Measurements from ENCODE around the gene CUEDC1. TPM values are rescaled to one million over a fixed set of nuclear protein-coding genes. Genes with fewer than 3 reads are reported as not detected.

Gene CUEDC1
- total and polyA plus RNA-seq, 2 of the 13 experiments (the other 11 are each of a cell fraction or from before 2014, with no cell fraction given), result 7.4 to 12.9 TPM

- TF ChIP-seq HOXA9 (CRISPR knock-in tag; IDR thresholded peaks at IDR 0.05; ENCODE audit: borderline replicate concordance), result 0 out of 2 replicates have a peak, but pooled peaks have one; percentile 13
- no peak for TF ChIP-seq HNRNPLL (IDR thresholded peaks at IDR 0.05; ENCODE audit: low read depth, low read length, poor library complexity, severe bottlenecking)
- TF ChIP-seq, protein P1, sequence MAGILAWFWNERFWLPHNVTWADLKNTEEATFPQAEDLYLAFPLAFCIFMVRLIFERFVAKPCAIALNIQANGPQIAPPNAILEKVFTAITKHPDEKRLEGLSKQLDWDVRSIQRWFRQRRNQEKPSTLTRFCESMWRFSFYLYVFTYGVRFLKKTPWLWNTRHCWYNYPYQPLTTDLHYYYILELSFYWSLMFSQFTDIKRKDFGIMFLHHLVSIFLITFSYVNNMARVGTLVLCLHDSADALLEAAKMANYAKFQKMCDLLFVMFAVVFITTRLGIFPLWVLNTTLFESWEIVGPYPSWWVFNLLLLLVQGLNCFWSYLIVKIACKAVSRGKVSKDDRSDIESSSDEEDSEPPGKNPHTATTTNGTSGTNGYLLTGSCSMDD (CRISPR knock-in tag; IDR thresholded peaks at IDR 0.05), result no peak
- TF ChIP-seq HMG20A (CRISPR knock-in tag; IDR thresholded peaks at IDR 0.05; ENCODE audit: borderline replicate concordance), result peak; percentile 64; the same call in 1 of the 2 replicates
- TF ChIP-seq SMARCC2 (IDR thresholded peaks at IDR 0.05), result no peak
- peak; percentile 68; the same call in 1 of the 2 replicates for TF ChIP-seq ZMAT3 (CRISPR knock-in tag; conservative IDR thresholded peaks at IDR 0.05)
- TF ChIP-seq ZNF225 (CRISPR knock-in tag; IDR thresholded peaks at IDR 0.05), result no peak
- TF ChIP-seq ZNF224 (CRISPR knock-in tag; IDR thresholded peaks at IDR 0.05), result 0 out of 2 replicates have a peak, but pooled peaks have one; percentile 23
- TF ChIP-seq, protein P2, sequence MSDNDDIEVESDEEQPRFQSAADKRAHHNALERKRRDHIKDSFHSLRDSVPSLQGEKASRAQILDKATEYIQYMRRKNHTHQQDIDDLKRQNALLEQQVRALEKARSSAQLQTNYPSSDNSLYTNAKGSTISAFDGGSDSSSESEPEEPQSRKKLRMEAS (IDR thresholded peaks at IDR 0.05), result peak; percentile 92
- no peak for TF ChIP-seq RARG (CRISPR knock-in tag; IDR thresholded peaks at IDR 0.05; ENCODE audit: low read depth)
- no peak for TF ChIP-seq ZNF24 (IDR thresholded peaks at IDR 0.05)
- TF ChIP-seq DPF2 (CRISPR knock-in tag; IDR thresholded peaks at IDR 0.05; ENCODE audit: borderline replicate concordance, low read depth), result peak; percentile 45; the same call in 1 of the 2 replicates
- TF ChIP-seq, protein P3, sequence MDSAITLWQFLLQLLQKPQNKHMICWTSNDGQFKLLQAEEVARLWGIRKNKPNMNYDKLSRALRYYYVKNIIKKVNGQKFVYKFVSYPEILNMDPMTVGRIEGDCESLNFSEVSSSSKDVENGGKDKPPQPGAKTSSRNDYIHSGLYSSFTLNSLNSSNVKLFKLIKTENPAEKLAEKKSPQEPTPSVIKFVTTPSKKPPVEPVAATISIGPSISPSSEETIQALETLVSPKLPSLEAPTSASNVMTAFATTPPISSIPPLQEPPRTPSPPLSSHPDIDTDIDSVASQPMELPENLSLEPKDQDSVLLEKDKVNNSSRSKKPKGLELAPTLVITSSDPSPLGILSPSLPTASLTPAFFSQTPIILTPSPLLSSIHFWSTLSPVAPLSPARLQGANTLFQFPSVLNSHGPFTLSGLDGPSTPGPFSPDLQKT (CRISPR knock-in tag; IDR thresholded peaks at IDR 0.05; ENCODE audit: borderline replicate concordance), result no peak
- no peak for TF ChIP-seq NFIB (CRISPR knock-in tag; IDR thresholded peaks at IDR 0.05; ENCODE audit: borderline replicate concordance)
- peak; percentile 63 for TF ChIP-seq RARA (CRISPR knock-in tag; IDR thresholded peaks at IDR 0.05)
- no peak for TF ChIP-seq ATF3 (CRISPR knock-in tag; IDR thresholded peaks at IDR 0.05)
- TF ChIP-seq ISL2 (CRISPR knock-in tag; IDR thresholded peaks at IDR 0.05), result peak; percentile 37; the same call in 1 of the 2 replicates
- TF ChIP-seq FOXA1 (IDR thresholded peaks at IDR 0.05), result no peak
- no peak for TF ChIP-seq FOXA1 (CRISPR knock-in tag; IDR thresholded peaks at IDR 0.05)
- TF ChIP-seq, protein P4, sequence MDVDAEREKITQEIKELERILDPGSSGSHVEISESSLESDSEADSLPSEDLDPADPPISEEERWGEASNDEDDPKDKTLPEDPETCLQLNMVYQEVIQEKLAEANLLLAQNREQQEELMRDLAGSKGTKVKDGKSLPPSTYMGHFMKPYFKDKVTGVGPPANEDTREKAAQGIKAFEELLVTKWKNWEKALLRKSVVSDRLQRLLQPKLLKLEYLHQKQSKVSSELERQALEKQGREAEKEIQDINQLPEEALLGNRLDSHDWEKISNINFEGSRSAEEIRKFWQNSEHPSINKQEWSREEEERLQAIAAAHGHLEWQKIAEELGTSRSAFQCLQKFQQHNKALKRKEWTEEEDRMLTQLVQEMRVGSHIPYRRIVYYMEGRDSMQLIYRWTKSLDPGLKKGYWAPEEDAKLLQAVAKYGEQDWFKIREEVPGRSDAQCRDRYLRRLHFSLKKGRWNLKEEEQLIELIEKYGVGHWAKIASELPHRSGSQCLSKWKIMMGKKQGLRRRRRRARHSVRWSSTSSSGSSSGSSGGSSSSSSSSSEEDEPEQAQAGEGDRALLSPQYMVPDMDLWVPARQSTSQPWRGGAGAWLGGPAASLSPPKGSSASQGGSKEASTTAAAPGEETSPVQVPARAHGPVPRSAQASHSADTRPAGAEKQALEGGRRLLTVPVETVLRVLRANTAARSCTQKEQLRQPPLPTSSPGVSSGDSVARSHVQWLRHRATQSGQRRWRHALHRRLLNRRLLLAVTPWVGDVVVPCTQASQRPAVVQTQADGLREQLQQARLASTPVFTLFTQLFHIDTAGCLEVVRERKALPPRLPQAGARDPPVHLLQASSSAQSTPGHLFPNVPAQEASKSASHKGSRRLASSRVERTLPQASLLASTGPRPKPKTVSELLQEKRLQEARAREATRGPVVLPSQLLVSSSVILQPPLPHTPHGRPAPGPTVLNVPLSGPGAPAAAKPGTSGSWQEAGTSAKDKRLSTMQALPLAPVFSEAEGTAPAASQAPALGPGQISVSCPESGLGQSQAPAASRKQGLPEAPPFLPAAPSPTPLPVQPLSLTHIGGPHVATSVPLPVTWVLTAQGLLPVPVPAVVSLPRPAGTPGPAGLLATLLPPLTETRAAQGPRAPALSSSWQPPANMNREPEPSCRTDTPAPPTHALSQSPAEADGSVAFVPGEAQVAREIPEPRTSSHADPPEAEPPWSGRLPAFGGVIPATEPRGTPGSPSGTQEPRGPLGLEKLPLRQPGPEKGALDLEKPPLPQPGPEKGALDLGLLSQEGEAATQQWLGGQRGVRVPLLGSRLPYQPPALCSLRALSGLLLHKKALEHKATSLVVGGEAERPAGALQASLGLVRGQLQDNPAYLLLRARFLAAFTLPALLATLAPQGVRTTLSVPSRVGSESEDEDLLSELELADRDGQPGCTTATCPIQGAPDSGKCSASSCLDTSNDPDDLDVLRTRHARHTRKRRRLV (CRISPR knock-in tag; IDR thresholded peaks at IDR 0.05), result no peak; the same call in 1 of the 2 replicates
Observed at GRCh38 chr17:57879437-57880085, 75.7 kb downstream of the CUEDC1 start (continued).

Measured in HepG2 (cell line).